Skin of body (tissue), 2 donors: ENCODE data around the gene RALA. TPM values are rescaled to one million over a fixed set of nuclear protein-coding genes. Genes with fewer than 3 reads are reported as not detected.
"Not testable (repeated sequence)": the region's sequence is repeated elsewhere in the genome, so short reads cannot be mapped to it uniquely, and the experiment has no call there.

ENCODE experiments used
- DNase-seq: peaks from one replicate; lab custom pipeline; 2025; lab: John Stamatoyannopoulos, UW
- total RNA-seq: library from RNA; depleted of rRNA; stranded (reverse); fragments of >200 nt; gene quantifications from one replicate; pipeline ENCODE4 v1.2.3, GENCODE V29; 2014

Gene RALA
- total RNA-seq, 1 donor from 2014 or later, result 26.9 TPM

DNA sequence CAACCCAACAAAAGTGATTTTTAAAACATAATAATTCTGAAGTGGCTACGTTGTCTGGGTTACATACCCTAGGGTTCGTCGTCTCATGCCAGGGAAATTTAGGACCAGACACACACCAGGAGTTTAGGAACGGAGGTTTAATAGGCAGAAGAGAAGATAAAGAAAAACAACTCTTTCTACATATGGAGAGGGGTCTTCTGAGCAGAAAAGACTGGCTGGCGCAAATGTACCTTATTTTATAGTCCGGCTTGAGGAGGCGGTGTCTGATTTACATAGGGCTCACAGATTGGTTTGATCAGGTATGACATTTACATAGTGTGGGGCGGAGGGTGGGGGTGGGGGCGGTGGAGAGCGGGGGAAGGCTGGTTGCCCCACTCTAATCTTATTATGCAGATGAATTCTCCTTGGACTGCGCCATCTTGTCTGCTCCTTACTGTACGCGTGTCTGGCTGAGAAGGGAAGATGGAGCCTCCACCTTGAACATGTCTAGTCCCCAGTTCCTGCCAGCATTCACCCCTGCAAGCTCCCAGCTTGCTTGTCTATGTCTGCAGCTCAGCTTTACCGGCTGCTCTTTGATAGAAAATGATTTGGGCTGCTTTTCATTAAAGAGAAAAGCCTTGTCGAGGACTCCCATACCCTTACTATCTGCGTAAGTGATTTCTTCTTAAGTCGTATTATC, 98.7 kb downstream of the RALA start:
- no peak for DNase-seq

DNA sequence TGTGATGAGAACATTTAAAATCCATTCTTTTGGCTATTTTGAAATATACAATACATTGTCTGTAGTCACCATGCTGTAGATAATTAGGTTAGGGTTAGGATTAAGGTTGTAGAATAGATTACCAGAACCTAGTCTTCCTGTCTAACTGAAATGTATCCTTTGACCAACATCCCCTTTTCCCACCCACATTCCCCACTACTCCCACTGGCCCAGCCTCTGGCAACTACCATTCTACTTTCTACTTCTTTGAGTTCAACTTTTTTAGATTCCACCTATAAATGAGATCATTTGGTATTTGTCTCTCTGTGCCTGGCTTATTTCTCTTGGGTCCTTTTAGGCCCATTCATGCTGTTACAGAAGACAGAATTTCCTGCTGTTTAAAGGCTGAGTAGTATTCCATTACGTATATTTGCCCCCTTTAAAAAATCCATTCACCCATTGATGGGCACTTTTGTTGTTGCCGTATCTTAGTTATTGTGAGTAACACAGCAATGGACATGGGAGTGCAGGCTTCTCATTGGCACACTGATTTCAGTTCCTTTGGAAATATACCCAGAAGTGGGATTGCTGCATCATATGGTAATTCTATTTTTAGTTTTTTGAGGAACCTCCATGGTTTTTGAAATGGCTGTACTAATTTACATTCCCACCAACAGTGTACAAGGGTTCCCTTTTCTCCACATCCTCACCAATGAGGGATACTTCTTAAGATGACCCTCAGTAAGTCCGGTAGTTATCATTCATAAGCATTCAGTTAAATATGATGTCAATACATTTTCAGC, 104.0 kb downstream of the RALA start:
- DNase-seq, result no peak

DNA sequence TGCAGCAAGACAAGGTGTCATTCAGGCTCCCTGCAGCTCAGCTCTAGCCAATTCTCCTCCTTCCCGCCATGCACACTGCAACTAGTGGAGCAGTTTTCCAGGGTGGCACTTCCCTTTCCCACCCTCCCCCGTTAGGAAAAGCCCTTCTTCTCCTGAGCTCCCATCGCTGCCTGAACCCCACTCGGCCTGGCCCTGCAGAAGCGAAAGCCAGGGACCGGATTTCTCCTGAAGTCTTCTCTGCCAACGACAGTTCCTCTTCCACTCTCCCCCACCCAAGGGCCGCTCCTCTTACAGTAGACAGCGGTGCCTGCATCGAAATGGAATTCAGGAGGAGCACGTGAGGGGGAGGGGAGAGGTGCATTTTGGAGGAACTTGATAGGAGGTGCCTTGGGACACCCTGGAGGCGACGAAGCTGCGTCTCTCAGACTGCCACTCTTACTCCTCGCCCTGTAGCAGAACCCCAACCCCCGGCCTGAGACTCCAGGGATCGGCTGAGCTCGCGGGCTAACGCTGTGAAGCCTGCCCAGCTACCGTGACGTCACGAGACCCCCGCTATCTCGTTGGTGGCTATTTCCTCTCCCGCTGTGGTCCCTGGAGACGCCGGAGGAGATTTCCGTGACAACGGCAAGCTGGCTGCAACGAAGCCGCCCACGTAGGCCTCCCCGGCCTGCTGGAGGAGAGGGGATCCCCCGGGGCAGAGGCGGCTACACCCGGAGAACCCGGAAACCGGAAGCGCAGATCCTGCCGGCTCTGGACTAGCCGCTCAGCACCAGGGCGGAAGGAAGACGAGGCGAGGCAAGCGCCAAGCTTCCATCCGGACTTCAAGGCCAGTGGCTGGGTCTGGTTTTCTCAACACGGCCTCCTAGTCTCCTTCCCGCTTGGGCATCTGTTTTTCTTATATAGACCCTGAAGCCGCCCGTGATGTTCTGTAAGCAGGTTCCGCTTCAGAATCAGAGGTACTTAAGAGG, 109.7 kb downstream of the RALA start:
- peak; percentile 97 for DNase-seq

DNA sequence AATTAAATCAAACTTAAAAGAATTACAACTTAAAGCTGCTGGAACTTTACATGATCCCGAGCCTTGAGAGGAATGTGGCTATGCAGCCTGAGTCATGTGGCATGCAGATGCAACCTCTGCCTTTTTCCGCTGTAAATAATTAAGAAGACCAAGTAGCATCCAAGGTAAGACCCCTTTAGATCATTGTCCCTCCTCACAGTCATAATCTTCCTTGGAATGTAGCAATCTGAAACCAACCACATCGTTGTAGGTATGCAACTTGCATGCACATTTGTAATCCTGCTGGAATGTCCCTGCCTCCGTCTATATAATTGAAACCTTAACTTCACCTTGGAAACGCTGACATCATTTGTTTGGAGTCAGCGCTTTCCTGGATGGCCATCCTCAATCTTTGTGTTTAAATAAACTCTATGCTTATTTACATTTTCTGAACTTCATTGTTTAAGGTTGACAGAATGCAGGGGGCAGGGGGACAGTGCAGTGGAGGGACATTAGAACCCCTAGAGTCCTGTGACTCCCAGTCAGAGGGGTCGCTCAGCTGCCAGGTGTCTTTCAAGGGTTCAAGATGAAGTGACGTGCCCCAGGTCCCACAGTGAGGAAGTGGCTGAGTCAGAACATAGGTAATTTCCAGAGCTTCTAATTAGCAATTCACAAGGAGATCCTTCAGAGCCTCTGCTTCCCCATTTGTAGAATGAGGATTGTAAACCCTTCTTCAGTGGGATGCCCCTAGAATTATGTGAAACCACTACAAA, 110.7 kb downstream of the RALA start:
- peak; percentile 84 for DNase-seq

DNA sequence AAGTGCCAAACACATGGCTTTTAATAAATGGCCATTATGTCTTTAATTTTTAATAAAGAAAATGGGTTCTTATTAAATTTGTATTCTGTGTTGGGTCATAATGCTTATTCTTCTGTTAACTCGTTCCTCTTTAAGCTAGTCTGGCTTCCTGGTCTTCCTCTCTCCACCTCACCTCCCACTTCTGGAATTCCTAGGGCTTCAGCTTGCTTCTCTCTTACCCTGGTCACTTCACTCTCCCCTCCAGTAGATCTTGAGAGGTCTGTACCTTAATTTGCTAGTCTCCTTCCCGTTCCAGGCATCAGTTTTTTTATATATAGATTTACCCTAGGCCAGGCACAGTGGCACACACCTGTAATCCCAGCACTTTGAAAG, 111.2 kb downstream of the RALA start:
- no peak for DNase-seq

DNA sequence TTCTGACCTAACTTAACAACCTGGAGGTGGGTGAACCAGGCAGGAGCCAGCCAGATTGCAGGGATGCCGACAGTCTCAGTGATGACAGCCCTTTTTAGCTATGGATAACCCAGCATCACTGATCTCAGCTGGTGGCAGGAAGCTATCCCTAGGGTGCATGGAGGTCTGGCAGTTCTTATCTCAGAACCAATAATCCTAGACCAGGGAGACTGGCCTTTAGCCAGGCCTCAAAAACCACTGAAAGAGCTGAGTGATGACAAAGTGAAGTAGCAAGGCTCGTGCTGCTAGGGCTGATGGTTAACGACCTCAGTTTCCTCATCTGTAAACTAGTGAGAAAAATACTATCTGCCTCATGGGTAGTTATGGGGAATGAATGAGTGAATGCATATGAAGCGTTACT, 112.5 kb downstream of the RALA start:
- DNase-seq, result no peak

DNA sequence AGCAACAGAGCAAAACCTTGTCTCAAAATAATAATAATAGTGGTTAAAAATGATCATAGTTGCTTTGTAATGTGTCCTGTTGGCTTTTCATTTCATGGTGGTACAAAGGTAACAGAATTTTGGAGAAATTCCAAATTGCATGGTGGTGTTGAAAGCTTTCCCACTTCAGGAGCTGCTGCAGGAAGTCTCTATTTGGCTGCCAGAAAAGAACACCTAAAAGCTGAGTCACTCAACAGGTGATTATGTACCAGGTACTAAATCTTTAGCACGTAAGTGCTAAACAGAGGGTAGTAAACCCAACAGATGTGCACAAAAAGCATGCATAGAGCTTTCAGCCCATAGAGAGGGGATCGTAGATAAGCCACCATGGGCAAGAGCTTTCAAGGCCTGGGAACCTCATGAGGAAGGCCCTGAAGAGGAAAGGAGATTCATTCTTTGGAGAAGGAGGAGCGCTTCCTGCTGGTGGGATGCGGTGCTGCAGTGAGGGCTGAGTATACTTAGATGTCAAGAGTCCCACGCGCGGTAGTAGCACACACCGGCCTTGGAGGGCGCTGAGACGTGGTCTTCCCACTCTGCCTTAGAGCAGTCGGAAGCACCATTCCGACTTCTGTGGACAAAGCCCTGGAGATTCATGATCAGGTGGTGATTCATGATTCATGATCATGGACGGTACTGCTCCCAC, 118.7 kb downstream of the RALA start:
- no peak for DNase-seq

DNA sequence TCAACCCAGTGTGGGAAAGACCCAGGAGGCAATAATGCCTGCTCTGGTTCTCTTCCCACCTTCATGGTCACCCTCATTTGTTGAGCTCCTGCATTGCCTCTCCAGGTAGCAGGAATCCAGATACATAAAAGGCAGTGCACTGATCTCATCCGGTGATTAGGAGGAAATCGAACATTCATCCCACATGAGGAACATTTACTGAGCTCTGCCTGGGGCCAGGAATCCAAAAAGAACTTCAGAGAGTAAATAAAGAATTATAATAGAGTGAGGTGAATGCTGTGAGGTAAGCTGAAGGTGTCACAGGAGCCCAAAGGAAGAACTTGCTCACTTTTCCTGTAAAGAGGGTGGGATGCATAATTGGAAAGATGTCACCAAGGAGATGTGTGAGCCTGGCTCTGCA, 121.2 kb downstream of the RALA start:
- no peak for DNase-seq

DNA sequence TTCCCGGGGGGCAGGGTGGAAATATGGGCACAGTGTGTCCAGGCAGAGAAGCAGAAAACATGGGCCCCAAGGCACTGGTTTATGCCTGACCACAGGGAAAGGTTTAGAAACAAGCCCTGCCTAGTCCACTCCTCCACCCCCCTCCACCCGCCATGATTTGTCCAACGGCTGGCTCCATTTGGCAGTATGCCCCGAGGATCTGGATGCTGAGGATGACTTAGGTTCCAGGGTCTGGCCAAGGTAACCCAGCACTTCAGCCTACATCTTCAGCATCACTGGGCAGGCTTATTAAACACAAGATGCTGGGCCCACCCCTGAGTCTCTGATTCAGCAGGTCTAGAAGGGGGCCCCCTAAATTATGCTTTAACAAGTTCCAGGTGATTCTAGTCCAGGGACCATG, 121.9 kb downstream of the RALA start:
- no peak for DNase-seq

DNA sequence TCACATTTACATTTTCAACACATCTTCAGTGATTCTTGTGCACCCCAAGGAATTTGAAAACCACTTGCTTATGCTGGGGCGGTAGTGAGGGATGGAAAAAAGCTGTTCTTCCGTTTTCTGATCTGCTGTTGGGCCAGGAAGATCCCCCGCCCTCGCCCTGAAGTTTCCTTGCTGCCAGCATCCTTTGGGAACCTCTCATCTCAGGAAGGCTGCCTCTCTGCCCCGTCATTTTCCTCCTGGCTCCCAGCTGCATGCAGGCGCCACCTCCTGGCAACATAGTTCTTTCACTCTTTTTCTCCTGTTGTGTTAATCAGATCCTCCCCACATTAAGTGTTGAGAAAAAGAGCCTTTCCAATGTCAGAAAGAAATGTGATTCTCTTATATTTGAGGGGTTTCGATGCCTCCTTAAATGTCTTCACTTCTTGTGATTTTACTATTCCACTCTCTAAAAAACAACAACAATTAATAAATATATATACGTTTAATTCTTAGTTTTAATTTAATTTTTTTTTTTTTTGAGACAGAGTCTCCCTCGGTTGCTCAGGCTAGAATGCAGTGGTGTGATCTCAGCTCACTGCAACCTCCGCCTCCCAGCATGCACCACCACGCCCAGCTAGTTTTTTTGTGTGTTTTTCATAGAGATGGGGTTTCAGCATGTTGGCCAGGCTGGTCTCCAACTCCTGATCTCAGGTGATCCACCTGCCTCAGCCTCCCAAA, 122.9 kb downstream of the RALA start:
- peak; percentile 92 for DNase-seq

DNA sequence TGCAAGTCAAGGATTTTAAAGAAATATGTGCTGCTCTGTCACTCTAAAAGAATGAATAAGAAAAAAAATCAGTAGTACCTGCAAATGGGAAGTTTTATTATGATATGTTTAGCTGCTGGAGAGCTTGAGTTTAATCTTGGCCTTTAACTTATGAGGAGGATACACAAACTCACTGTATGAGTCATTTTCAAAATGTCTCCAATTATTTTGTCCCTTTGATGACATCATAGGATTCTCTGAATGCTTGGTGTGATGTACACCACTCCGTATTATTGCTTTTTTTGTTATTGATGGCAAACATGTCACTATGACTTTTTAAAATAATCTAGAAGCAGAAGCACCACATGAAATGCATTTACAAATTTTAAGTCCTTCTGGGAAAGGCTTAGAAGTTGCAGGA, 125.8 kb downstream of the RALA start:
- no peak for DNase-seq

DNA sequence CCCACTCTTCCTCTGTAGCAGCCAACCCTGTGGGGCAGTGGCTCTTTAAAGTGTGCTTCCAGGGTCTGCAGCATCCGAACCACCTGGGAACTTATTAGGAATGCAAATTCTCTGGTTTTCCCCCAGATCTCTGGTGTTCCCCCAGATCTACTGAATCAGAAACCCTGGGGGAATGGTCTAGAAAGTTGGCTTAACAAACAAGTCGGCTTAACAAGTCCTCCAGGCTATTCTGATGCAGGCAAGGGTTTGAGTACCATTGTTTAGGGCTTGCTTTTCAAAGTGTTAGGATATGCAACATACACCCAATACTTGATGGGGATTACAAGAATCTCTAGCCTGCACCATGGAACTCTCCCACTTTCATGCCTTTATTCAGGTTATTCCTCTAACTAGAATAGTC, 126.3 kb downstream of the RALA start:
- no peak for DNase-seq

DNA sequence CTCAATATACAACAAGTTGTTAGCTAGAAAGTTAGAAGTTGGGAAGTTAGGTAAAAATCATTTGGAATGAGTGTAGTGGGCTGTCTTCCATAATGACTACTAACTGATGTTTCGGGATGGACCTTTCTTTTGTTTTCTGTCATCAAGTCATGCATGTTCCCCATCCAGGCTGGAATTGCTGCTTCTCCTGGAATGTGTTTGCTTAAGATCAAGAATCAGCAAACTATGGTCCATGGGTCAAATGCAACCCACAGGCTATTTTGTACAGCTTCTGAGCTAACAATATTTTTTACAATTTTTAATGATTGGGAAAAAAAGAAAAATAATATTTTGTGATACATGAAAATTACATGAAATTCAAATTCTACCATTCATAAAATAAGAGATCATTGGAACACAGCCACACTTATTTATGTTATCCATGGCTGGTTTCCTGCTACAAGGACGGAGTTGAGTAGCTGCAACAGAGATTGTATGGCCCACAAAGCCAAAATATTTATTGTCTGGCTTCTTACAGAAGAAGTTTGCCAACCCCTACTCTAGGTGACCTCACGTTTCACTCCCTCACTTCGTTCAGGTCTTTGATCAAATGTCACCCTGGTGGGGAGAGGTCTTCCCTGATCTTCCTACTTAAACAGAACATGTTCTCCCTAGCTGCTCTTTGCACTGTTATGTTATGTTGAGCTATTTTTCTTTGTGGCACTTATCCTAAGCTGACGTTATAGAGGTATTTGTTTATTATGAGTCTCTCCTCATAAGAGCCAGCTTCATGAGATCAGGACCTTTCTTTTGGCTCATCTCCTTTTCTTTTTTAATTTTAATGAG, 127.1 kb downstream of the RALA start:
- DNase-seq, result no peak

DNA sequence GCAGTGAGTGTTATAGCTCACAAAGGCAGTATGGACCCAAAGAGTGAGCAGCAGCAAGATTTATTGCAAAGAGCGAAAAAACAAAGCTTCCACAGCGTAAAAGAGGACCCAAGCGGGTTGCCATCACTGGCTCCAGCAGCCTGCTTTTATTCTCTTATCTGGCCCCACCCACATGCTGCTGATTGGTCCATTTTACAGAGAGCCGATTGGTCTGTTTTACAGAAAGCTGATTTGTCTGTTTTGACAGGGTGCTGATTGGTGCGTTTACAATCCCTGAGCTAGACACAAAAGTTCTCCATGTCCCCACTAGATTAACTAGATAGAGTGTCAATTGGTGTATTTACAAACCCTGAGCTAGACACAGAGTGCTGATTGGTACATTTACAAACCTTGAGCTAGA, 129.9 kb downstream of the RALA start:
- not testable (repeated sequence) for DNase-seq

DNA sequence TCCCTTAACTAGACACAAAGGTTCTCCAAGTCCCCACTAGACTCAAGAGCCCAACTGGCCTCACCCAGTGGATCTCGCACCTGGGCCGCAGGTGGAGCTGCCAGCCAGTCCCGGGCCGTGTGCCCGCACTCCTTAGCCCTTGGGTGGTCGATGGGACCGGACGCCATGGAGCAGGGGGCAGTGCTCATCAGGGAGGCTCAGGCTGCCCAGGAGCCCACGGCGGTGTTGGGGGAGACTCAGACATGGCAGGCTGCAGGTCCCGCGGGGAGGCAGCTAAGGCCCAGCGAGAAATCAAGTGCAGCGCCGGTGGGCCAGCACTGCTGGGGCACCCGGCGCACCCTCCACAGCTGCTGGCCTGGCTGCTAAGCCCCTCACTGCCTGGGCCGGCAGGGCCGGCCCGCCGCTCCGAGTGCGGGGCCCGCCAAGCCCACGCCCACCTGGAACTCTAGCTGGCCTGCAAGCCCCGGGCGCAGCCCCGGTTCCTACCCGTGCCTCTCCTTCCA, 130.5 kb downstream of the RALA start:
- DNase-seq, result no peak

DNA sequence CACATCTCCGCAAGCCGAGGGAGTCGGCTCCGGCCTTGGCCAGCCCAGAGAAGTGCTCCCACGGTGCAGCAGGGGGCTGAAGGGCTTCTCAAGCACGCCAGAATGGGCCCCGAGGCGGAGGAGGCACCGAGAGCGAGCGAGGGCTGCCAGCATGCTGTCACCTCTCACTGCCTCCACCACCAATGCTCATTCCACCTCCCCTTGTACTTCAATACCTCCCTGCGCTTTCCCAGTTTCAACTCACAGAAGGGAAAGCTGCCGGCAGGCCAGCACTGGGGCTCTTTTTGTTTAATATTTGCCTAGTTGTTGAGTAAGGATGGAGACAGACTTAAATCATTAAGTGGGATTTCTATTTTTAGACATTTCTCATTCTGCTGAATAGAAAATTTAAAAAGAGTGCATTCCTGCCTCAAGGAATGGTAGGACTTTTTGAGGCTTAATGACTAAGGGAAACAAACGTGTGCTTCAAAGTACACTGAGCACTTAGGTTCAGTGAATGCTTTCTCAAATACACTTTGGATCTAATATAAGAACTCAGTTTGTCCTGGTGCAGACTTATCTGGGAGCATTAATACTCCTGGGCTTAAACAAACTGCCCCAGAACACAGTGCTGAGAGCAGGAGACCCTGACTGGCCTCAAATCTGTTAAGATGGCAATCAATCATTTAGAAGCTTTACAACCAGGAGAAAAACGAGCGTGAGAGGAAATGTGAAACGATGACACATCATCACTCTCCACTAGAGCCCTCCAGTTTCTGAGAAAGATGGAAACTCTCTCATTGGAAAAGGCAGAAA, 131.2 kb downstream of the RALA start:
- peak; percentile 77 for DNase-seq

DNA sequence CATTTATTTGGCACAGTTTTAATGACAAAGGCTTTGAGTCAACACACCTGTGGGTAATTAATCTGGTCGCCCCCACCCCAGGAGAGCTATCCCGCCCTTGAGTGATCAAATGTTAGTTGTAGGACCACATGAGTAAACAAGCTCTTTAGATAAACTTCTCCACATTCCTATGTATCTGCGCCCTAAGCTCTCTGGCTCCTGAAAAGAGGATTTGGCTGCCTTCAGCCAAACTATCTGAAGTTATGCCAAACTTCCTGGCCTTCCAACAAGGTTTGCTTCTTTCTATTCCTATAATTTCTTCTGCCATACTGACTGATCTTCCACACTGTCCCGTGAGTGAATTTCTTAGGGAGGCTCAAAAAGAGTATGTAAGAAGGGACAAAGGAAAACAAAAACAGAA, 134.2 kb downstream of the RALA start:
- DNase-seq, result no peak
